WTC11 (cell line): Measurements from ENCODE around the gene MACROD2. TPM values are rescaled to one million over a fixed set of nuclear protein-coding genes. Genes with fewer than 3 reads are reported as not detected.

Experiments
- ATAC-seq: fragments of 200-7000 bp; cut with Tn5 transposase; 2 replicates; pipeline ENCODE4 v1.10.0; 2021; ENCODE audit warnings: mild to moderate bottlenecking, moderate library complexity
- CTCF ChIA-PET: fragments of 300-600 bp; sonication (Branson Sonifier 250); formaldehyde crosslinking; loops from one replicate; lab custom pipeline; 2021; ENCODE audit warnings: antibody characterized with exemption; lab: Charles Lee
- POLR2A ChIA-PET: fragments of 350-600 bp; sonication (Branson Sonifier 250); formaldehyde crosslinking; loops from one replicate; lab custom pipeline; 2021; ENCODE audit warnings: antibody characterized with exemption; lab: Charles Lee
- DNase-seq: peaks from one replicate; pipeline ENCODE4 v3.0.0; 2021; ENCODE audit warnings: low spot score
- H3K27ac Mint-ChIP-seq: 2 replicates; pipeline ENCODE4 v1.8.0; 2021; ENCODE audit warnings: mixed read lengths
- H3K27me3 Mint-ChIP-seq: 2 replicates; pipeline ENCODE4 v1.8.0; 2021; ENCODE audit warnings: low read depth, mild to moderate bottlenecking, moderate library complexity, mixed read lengths
- H3K36me3 Mint-ChIP-seq: 2 replicates; pipeline ENCODE4 v1.8.0; 2021; ENCODE audit warnings: mixed read lengths
- H3K4me1 Mint-ChIP-seq: 2 replicates; pipeline ENCODE4 v1.8.0; 2022; ENCODE audit warnings: mixed read lengths
- H3K4me3 Mint-ChIP-seq: 2 replicates; pipeline ENCODE4 v1.8.0; 2021; ENCODE audit warnings: mild to moderate bottlenecking, moderate library complexity, mixed read lengths
- H3K9me3 Mint-ChIP-seq: 2 replicates; pipeline ENCODE4 v1.8.0; 2021; ENCODE audit warnings: mixed read lengths
- E2F4 ChIP-seq: sonication (generic); formaldehyde crosslinking; IDR thresholded peaks from 2 replicates; pipeline ENCODE4 v1.8.1; 2022; ENCODE audit warnings: low read depth, mild to moderate bottlenecking, moderate library complexity, missing genetic modification reagents, borderline replicate concordance
- ESRRA ChIP-seq: sonication (generic); formaldehyde crosslinking; IDR thresholded peaks from 2 replicates; pipeline ENCODE4 v1.8.1; 2022; ENCODE audit warnings: mild to moderate bottlenecking, missing genetic modification reagents, borderline replicate concordance
- FOXJ3 ChIP-seq: sonication (generic); formaldehyde crosslinking; IDR thresholded peaks from 2 replicates; pipeline ENCODE4 v1.9.0; 2021; ENCODE audit warnings: missing genetic modification reagents, mild to moderate bottlenecking, borderline replicate concordance
- FOXP1 ChIP-seq: sonication (generic); formaldehyde crosslinking; IDR thresholded peaks from 2 replicates; pipeline ENCODE4 v1.8.0; 2022; ENCODE audit warnings: missing genetic modification reagents, mild to moderate bottlenecking, moderate library complexity, borderline replicate concordance
- IRF1 ChIP-seq: sonication (generic); formaldehyde crosslinking; IDR thresholded peaks from 2 replicates; pipeline ENCODE4 v1.8.0; 2023; ENCODE audit warnings: missing genetic modification reagents
- JAZF1 ChIP-seq: fragments of 250-450 bp; sonication (Bioruptor Pico); IDR thresholded peaks from 2 replicates; pipeline ENCODE4 v1.9.0; 2021; ENCODE audit warnings: moderate library complexity, mild to moderate bottlenecking, inconsistent platforms
- MAX ChIP-seq: sonication (generic); formaldehyde crosslinking; IDR thresholded peaks from 2 replicates; pipeline ENCODE4 v1.8.0; 2022; ENCODE audit warnings: mild to moderate bottlenecking, missing genetic modification reagents
- MLX ChIP-seq: sonication (generic); formaldehyde crosslinking; IDR thresholded peaks from 2 replicates; pipeline ENCODE4 v1.8.1; 2023; ENCODE audit warnings: mild to moderate bottlenecking, missing genetic modification reagents, moderate library complexity
- MYBL2 ChIP-seq: sonication (generic); formaldehyde crosslinking; IDR thresholded peaks from 2 replicates; pipeline ENCODE4 v1.8.1; 2023; ENCODE audit warnings: mild to moderate bottlenecking, moderate library complexity, missing genetic modification reagents
- NFATC4 ChIP-seq: fragments of 250-450 bp; sonication (Bioruptor Pico); IDR thresholded peaks from 2 replicates; pipeline ENCODE4 v1.9.0; 2021; ENCODE audit warnings: mild to moderate bottlenecking
- NR2C2 ChIP-seq: sonication (generic); formaldehyde crosslinking; IDR thresholded peaks from 2 replicates; pipeline ENCODE4 v1.8.0; 2022; ENCODE audit warnings: mild to moderate bottlenecking, missing genetic modification reagents
- PREB ChIP-seq: sonication (generic); formaldehyde crosslinking; IDR thresholded peaks from 2 replicates; pipeline ENCODE4 v1.8.1; 2022; ENCODE audit warnings: mild to moderate bottlenecking, missing genetic modification reagents, moderate library complexity, borderline replicate concordance
- RORB ChIP-seq: fragments of 250-450 bp; sonication (Bioruptor Pico); IDR thresholded peaks from 2 replicates; pipeline ENCODE4 v1.9.0; 2021; ENCODE audit warnings: mild to moderate bottlenecking
- SMAD4 ChIP-seq: sonication (generic); formaldehyde crosslinking; IDR thresholded peaks from 2 replicates; pipeline ENCODE4 v1.8.0; 2022; ENCODE audit warnings: mild to moderate bottlenecking, missing genetic modification reagents
- TEAD4 ChIP-seq: sonication (generic); formaldehyde crosslinking; IDR thresholded peaks from 2 replicates; pipeline ENCODE4 v1.8.0; 2022; ENCODE audit warnings: mild to moderate bottlenecking, missing genetic modification reagents
- TP53 ChIP-seq: sonication (generic); formaldehyde crosslinking; IDR thresholded peaks from 2 replicates; pipeline ENCODE4 v1.8.1; 2023; ENCODE audit warnings: mild to moderate bottlenecking, missing genetic modification reagents
- USF2 ChIP-seq: sonication (generic); formaldehyde crosslinking; IDR thresholded peaks from 2 replicates; pipeline ENCODE4 v1.8.1; 2023; ENCODE audit warnings: mild to moderate bottlenecking, missing genetic modification reagents, moderate library complexity
- ZNF219 ChIP-seq: sonication (generic); formaldehyde crosslinking; IDR thresholded peaks from 2 replicates; pipeline ENCODE4 v1.8.0; 2023; ENCODE audit warnings: missing genetic modification reagents, mild to moderate bottlenecking, borderline replicate concordance
- ZNF532 ChIP-seq: fragments of 250-450 bp; sonication (Bioruptor Pico); IDR thresholded peaks from 2 replicates; pipeline ENCODE4 v1.9.0; 2021; ENCODE audit warnings: mild to moderate bottlenecking, borderline replicate concordance
- ZNF671 ChIP-seq: fragments of 250-450 bp; sonication (Bioruptor Pico); IDR thresholded peaks from 2 replicates; pipeline ENCODE4 v1.8.0; 2021; ENCODE audit warnings: mild to moderate bottlenecking
- total RNA-seq: library from RNA; stranded (reverse); gene quantifications from 3 replicates; pipeline ENCODE4 v1.2.3, GENCODE V29; 2021

The MACROD2 gene
- total RNA-seq, 1 experiment from 2014 or later = 4.1 TPM

- Mint-ChIP-seq H3K4me3 (no peak overlapping the region), H3K27me3 (no peaks in the 10 kb centered on the region), H3K27ac (no peak overlapping the region), H3K9me3 (no peaks in the 10 kb centered on the region), H3K4me1 (0 out of 2 replicates have a peak, but pooled peaks cover 4% of the 10 kb centered on the region), H3K36me3 (no peaks in the 10 kb centered on the region)
- CTCF ChIA-PET = no interaction called here
- DNase-seq = no peak
- POLR2A ChIA-PET = no interaction called here
- no peak for TF ChIP-seq MYBL2
- no peak for TF ChIP-seq NR2C2 (CRISPR knock-in tag)
- no peak for TF ChIP-seq USF2 (CRISPR knock-in tag)
- no peak for TF ChIP-seq JAZF1
- TF ChIP-seq MAX = no peak
- no peak for TF ChIP-seq SMAD4
- no peak for TF ChIP-seq RORB
- TF ChIP-seq FOXP1 = no peak
- no peak for ATAC-seq
Measured at GRCh38 chr20:15767586-15767985, 1772.3 kb downstream of the MACROD2 start.

GRCh38 chr20:15767999-15768741 lies 1772.9 kb downstream of the MACROD2 start:
- Mint-ChIP-seq H3K4me3 (no peak overlapping the region), H3K4me1 (0 out of 2 replicates have a peak, but pooled peaks cover 4% of the 10 kb centered on the region), H3K27ac (no peak overlapping the region), H3K9me3 (no peaks in the 10 kb centered on the region), H3K27me3 (no peaks in the 10 kb centered on the region), H3K36me3 (no peaks in the 10 kb centered on the region)
- ATAC-seq (no peak), DNase-seq (no peak)
- ChIA-PET CTCF (no interaction called here), POLR2A (no interaction called here)
- TF ChIP-seq ZNF219 (CRISPR knock-in tag) (no peak), ZNF532 (CRISPR knock-in tag) (no peak), TP53 (CRISPR knock-in tag) (no peak), IRF1 (CRISPR knock-in tag) (no peak), FOXJ3 (CRISPR knock-in tag) (no peak), RORB (no peak), ZNF671 (CRISPR knock-in tag) (no peak), FOXP1 (no peak), PREB (CRISPR knock-in tag) (no peak), TEAD4 (CRISPR knock-in tag) (no peak), MLX (CRISPR knock-in tag) (no peak), MYBL2 (no peak), NFATC4 (CRISPR knock-in tag) (no peak), ESRRA (CRISPR knock-in tag) (no peak), E2F4 (CRISPR knock-in tag) (no peak), MAX (no peak)
